ENCODE measurements around the gene RPS21.

RPS21 gene

DNA sequence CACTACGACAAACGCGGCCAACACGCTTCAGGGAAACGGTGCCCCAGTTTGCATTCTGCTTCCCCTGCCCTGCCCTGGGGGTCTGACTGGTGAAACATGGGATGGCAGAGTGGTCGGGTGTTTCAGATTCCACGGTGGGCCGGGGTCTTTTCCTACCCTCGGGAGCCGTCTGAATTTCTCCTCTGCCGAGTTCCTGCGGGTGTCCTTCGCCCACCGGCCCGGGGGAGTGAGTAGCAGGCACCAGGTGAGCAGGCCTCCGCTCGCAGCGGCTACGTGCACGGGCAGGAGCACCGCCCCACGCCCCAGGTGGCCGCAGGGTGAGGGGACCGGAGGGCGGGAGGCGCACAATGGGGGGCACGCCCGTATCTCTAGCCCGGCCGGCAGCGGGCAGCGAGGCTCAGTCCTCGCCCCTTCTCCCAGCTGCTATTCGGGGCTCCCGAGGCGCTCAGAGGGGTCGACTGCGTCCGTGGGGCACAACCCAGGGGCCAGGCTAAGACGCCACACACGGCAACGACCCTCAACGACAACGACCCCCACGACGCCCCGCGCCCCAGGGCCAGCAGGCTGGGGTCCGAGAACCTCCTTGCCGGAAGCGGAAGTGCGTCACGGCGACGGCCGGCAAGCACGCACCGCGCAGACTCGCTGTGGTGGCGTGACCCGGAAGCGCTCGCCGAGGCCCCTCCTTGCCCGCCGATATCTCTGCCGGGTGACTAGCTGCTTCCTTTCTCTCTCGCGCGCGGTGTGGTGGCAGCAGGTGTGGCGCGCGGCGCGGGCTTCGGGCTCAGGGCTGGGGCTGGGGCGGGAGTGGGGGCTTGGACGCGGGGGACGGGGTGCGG lies at the start of gene RPS21:
RPS21 (plus strand) TSS at position 721 of the 836 bp plus-strand sequence. CDS start 236 bp downstream, outside the sequence.
- peak; percentile 90 for DNase-seq (ENCODE audit: low read depth)

DNA sequence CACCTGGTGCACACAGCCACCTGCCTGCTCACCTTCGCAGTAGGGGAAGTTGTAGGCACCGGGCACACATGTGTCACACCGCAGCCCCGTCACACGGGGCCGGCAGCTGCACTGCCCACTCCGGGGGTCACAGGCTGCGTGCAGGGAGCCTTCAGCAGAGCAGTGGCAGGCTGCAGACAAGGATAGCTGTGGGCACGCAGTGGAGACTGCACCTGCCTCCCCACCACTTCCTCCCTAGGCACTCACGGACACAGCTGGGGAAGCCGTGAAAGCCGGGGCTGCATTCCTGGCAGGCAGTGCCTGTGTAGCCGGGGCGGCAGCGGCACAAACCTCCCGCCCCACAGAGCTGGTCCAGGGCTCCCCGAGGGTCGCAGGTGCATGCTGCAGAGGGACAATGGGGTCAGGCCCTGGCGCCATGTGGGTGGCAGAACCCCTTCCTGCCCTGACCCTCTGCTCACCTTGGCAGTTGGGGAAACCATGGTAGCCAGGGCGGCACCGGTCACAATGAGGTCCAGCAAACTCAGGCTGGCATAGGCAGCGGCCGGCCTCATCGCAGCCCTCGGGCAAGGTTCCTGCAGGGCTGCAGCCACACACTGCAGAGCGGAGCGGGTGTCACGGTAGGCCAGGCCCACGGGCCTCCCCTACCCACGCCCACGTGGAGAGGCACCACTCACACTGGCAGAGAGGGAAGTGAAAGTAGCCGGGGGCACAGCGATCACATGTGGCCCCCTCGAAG lies 49.2 kb upstream of the RPS21 start:
- DNase-seq (ENCODE audit: low read depth) = no peak

- no peak for DNase-seq (ENCODE audit: low read depth)
Measured at GRCh38 chr20:62338294-62338620, 48.6 kb upstream of the RPS21 start.

DNA sequence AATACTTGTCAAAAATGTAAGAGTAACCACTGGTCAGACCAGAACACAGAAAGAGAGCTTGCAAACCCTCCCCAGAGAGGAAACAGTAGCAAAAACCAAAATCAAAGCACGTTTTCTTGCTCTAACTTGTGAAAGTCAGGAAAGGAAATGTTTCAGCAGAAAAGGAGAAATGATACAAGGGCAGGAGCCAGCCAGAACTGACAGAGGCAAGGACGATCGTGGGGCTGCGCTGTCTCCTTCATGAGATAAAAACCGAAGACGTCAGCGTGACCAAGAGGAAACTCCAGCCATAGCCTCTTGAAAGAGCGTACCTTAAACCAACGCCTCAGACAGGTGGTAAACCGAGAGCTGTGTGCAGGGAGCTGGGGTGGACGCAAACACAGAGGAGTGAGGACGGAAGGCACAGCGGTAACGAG lies 47.2 kb upstream of the RPS21 start:
- DNase-seq (ENCODE audit: low read depth) = no peak

DNA sequence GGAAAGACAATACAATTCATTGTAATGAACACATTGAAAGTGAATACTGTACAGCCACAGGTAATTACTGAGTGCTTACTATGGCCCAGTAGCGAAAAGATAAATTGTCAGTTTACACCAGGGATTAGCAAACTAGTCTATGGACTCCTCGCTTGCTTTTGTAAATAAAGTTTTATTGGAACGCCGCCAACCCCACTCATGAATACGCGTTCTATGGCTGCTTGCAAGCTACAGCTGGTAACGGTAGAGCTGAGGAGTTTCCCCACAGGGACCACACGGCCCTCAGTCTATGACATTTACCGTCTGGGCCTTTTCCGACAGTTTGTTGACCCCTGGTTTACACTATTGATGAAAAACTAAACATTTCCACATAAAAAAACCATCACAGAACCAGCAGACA lies 44.0 kb upstream of the RPS21 start:
- no peak for DNase-seq (ENCODE audit: low read depth)

DNA sequence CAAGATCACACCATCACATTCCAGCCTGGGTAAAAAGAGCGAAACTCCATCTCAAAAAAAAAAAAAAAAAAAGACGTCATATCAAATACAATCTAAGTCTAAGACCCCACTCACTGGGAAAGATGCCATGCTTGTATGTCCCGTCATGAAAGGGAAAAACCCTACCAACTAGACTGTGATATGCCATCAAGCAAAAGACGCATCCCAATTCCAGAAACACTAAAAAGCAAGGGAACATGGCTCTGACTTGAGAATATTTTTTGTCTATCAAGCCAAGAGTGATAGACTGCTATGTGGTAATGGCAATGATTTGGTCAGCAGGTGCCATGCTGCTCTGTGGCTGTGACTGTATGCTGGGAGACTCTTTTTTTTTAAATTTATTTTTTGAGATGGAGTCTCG lies 42.8 kb upstream of the RPS21 start:
- DNase-seq (ENCODE audit: low read depth) = no peak

GRCh38 chr20:62344782-62345181 lies 42.1 kb upstream of the RPS21 start:
- no peak for DNase-seq (ENCODE audit: low read depth)

- DNase-seq (ENCODE audit: low read depth) = no peak
Measured at GRCh38 chr20:62345681-62346370, 41.1 kb upstream of the RPS21 start.

DNA sequence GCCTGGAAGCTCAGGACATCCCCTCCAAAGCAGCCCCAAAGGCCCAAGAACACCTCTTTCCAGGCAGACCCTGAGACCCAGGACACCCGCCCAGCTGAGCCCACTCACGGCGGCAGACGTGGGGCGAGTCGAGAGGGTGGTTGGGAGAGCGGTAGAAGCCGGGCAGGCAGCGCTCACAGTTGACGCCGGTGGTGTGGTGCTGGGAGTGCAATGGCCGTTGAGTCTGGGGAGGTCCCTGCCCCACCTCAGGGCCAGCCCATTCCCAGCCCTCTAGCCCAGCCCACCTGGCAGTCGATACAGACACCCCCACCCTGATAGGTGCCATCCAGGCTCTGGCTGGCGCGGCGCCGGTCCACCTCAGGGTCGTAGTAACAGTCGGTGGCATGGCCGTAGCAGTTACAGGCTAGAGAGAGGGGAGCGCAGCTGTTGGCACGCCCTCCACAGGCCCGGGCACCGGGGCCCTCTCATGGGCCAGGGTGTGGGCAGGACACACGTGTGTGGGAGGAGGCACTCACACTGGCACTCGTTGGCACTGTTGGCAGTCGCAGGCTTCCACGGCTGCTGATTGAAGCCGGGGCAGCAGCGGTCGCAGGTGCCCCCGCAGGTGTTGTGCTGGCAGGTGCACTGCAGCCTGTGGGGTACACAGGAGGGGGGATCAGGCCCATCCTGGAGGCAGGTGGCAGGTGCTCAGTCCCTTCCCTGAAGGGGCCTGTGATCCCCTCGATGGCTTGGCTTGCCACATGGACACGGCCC lies 40.3 kb upstream of the RPS21 start:
- DNase-seq (ENCODE audit: low read depth) = no peak

DNA sequence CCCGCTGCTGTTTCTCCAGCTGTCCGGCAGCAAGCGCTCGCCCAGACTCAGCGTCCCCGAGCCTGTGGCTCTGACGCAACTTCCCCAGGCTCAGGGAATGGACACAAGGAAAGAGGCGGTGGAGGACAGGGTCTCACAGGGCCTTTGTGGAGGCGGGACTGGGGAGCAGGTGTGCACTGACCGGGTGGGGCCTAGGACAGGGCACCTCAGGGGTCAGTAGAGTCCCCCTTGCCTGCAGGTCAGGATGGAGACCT lies 39.8 kb upstream of the RPS21 start:
- DNase-seq (ENCODE audit: low read depth) = no peak

DNA sequence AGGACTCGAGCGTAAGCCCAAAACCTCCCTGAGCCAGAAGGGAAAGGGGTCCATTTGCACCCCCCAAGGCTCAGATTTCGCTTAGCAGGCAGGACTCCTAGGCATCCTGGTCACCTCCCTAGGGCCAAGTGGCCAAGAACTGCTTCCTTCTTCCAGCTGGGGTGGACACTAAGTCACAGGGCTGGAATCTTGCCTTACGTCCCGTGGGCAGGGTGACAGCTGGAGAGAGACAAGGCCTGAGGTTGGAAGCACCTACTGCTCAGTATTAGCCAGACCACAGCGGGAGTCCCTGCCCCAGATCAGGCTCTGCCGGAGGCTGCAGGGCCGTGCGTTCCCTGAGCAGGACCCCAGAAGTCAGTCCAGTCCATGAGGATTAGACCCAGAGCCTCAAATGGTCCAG lies 39.5 kb upstream of the RPS21 start:
- no peak for DNase-seq (ENCODE audit: low read depth)

- DNase-seq (ENCODE audit: low read depth) = no peak
Measured at GRCh38 chr20:62348604-62349003, 38.3 kb upstream of the RPS21 start.

DNA sequence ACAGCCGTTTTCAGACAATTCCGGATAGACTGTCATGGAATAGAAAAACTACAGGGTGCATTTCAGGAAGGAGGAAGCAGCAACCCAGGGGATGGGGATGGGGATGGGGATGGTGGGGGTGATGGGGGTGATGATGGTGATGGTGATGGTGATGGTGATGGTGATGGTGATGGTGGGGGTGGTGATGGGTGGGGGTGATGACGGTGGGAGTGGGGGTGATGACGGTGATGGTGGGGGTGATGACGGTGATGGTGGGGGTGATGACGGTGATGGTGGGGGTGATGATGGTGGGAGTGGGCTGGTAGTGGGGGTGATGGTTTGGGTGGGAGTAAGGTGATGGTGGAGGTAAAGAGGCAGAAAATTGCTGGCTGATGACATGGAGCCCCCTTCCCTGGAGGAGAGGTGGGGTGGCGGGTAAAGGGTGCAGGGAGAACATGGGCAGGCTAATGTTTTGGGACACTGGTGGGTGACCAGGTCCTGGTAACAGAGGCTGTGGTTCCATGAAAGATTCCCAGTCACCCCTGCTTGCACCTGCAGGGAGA lies 37.3 kb upstream of the RPS21 start:
- DNase-seq (ENCODE audit: low read depth) = no peak

DNA sequence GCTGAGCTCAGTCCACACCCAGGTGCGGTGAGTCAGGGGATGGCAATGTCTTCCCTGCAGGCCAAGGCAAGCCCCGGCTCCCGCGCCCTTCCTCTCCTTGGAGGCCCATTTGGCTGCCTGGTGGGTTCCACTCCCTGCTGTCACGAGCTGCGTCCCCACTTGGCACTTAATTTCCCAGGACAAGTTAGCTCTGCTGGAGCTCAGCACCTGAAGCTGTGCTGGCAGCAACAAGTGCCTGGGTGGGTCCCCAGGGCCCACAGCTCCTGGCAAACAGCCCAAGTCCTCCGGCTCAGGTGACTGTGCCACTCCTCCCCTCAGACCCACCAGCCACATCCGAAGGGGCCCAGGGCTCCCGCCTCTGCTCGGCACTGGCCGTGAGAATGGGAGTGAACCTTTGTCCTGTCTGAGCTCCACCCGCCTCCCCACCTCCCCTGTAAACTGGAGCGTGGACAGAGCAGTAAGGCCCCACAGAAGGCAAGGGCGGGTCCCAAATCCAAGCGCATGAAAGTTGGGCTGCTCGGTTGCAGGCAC lies 36.7 kb upstream of the RPS21 start:
- no peak for DNase-seq (ENCODE audit: low read depth)

- DNase-seq (ENCODE audit: low read depth) = no peak
Measured at GRCh38 chr20:62350629-62351422, 36.1 kb upstream of the RPS21 start.

- DNase-seq (ENCODE audit: low read depth) = no peak
Measured at GRCh38 chr20:62351469-62352401, 35.2 kb upstream of the RPS21 start.

DNA sequence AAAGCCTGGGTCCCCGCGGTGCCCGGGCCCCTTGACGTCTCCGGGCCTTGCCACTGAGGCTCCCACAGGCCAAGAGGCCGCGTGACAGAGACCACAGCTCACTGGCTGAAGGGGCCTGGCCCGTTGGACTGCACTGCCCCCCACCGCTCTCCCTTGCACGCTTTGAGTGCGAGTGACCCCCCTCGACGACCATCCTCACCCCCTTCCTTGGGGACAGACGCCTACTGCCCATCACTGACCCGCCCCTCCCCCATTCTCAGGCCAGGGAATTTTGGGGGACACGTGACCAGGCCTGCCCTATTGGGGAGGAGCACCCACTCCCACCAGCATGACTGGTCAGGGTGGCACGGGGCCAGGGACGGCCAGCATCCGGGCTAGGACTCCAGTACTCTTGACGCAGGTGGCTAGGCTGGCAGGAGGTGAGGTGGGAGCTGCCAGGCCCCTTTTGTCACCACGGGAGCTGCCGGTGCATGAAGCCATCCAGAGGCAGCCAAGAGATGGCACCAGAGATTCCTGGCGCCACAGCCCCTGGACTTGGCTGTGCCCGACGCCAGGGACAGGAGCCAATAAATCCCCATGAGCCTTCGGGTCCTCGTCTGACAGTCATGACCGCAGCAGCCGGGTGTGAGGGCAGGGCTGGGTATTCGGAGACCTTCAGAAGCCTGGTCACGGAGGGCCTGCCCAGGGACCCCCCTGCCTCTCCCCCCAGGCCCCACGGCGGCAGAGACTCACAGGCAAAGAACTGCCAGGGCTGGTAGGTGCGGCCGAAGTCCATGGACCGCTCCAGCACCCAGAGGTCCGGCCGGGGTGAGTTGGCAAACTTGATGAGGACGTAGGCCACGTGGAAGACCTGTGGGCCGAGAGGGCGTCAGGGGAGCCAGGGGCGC lies 34.3 kb upstream of the RPS21 start:
- DNase-seq (ENCODE audit: low read depth) = no peak

GRCh38 chr20:62353289-62354030 lies 33.4 kb upstream of the RPS21 start:
- DNase-seq (ENCODE audit: low read depth) = no peak

Data from activated T-helper 1 cell treated with Interleukin-2 at 50 U/mL for 16 hours (primary cell).